Peyer's patch (tissue), 4 donors: ENCODE results near the gene ZNF148.

Experiments
- CTCF ChIP-seq, 6 experiments: fragments of 450-650 bp in 4 of 6; fragments of 200-600 bp in 2 of 6; sonication (generic) in 1 of 6; IDR thresholded peaks; one replicate each; pipeline ENCODE4 v1.5.1; 2017 to 2019; ENCODE audit warnings: antibody characterized with exemption in 6 of 6, mild to moderate bottlenecking in 3 of 6, moderate library complexity in 1 of 6
- POLR2A ChIP-seq, 2 donors: fragments of 450-650 bp; IDR thresholded peaks; one replicate each; pipeline ENCODE4 v1.5.1; 2017; ENCODE audit warnings: antibody characterized with exemption in 2 of 2, mild to moderate bottlenecking in 2 of 2, moderate library complexity in 2 of 2

GRCh38 chr3:125353659-125354058 lies 21.5 kb downstream of the ZNF148 start:
- no peak for TF ChIP-seq POLR2A (IDR thresholded peaks at IDR 0.05)
- TF ChIP-seq CTCF (IDR thresholded peaks at IDR 0.05) = no peak
